ENCODE measurements around the gene C14orf132.

Gene C14orf132

DNA sequence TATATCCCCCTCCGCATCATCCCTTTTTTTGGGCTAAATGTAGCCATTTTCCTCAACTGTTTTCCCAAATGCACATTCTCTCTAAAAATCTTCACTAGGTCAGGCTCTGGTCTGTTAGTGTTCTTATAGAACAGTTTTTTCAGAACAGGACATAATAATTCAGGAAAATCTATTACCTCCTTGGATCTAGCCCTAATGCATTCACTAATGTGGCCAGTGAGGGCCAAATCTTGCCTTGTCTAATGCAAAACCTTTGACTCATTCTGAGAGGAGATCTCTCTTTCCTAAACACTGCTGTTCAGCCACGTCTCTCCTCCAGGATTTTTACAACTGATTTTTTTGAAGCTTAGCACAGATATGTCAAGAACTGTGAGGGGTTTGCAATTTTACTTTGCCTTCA is 15.5 kb downstream of the C14orf132 start:
- TF ChIP-seq, protein P1, sequence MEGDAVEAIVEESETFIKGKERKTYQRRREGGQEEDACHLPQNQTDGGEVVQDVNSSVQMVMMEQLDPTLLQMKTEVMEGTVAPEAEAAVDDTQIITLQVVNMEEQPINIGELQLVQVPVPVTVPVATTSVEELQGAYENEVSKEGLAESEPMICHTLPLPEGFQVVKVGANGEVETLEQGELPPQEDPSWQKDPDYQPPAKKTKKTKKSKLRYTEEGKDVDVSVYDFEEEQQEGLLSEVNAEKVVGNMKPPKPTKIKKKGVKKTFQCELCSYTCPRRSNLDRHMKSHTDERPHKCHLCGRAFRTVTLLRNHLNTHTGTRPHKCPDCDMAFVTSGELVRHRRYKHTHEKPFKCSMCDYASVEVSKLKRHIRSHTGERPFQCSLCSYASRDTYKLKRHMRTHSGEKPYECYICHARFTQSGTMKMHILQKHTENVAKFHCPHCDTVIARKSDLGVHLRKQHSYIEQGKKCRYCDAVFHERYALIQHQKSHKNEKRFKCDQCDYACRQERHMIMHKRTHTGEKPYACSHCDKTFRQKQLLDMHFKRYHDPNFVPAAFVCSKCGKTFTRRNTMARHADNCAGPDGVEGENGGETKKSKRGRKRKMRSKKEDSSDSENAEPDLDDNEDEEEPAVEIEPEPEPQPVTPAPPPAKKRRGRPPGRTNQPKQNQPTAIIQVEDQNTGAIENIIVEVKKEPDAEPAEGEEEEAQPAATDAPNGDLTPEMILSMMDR (IDR thresholded peaks at IDR 0.05; ENCODE audit: low read depth, low read length, missing control alignments), result no peak
- DNase-seq (ENCODE audit: extremely low read depth, low read depth), result no peak
- no peak overlapping the region for H3K4me3 ChIP-seq (replicated peaks; ENCODE audit: low read depth, low read length)

DNA sequence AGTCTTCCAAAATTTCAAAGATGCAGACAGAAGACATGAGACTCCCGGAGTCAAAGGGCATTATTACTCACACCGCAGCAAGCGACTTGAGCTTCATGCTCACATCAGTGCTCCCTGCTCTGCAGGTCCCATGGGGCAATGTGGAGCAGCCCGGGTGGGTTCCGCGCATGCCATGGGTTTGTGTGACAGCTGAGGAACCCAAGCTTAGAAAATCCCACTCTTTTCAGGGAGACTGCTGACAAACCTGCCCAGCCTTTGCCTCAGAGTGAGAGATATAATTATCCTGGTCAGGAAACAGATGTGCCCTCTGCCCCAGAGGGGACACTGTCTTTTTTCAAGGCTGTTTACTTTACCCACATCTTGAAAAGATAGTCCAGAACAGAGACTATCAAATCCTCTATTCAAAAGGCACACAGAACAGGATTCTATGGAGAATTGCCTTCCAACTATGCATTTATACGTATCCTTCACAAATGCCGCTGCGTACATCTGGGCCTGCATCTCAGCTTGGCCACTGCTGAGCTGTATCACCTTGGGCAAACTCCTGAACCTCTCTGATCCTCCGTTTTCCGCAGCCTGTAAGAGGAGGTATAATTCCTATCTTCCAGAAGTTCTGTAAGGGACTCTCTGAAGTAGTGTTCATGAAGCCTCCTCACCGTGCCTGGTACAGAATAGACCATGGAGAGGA is 16.0 kb downstream of the C14orf132 start:
- no peak overlapping the region for H3K4me3 ChIP-seq (replicated peaks; ENCODE audit: low read depth, low read length)
- TF ChIP-seq, protein P1 (IDR thresholded peaks at IDR 0.05; ENCODE audit: low read depth, low read length, missing control alignments), result no peak
- DNase-seq (ENCODE audit: extremely low read depth, low read depth), result no peak

DNA sequence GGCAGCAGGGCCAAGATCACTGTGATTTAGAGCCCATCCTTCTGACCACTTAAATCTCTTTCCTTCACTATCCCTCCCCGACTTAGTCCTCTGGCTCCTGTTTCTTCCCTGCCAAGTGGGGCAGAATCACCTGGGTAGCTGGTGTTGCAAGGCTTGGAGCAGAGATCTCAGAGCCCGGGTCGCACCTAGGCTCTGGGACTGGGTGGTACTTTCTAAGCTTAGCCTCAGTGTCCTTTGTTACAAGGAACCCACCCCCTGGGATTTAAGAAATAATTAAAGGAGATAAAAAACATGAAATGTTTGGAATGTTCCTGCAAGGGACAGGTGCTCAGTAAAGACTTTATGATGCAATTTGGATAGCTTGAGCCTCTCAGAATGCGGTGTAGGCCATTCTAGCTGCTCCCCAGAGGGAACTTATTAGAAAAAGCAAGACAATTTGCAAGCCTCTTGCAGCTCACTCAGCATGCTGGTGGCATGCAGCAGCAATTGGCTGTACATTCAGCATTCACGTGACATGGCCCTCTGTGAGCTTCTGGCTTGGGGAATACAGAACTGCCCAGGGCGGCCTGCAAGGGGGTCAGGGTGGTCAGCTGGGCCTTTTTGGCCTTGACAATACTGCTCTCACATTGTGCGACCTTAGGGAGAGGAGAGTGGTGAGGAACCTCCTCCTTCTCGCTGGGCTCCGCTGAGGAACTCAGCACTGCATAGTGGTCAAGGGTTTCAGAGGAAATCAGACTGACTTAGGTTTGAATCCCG is 16.8 kb downstream of the C14orf132 start:
- TF ChIP-seq, protein P1 (IDR thresholded peaks at IDR 0.05; ENCODE audit: low read depth, low read length, missing control alignments), result no peak
- no peak for DNase-seq (ENCODE audit: extremely low read depth, low read depth)
- no peak overlapping the region for H3K4me3 ChIP-seq (replicated peaks; ENCODE audit: low read depth, low read length)

DNA sequence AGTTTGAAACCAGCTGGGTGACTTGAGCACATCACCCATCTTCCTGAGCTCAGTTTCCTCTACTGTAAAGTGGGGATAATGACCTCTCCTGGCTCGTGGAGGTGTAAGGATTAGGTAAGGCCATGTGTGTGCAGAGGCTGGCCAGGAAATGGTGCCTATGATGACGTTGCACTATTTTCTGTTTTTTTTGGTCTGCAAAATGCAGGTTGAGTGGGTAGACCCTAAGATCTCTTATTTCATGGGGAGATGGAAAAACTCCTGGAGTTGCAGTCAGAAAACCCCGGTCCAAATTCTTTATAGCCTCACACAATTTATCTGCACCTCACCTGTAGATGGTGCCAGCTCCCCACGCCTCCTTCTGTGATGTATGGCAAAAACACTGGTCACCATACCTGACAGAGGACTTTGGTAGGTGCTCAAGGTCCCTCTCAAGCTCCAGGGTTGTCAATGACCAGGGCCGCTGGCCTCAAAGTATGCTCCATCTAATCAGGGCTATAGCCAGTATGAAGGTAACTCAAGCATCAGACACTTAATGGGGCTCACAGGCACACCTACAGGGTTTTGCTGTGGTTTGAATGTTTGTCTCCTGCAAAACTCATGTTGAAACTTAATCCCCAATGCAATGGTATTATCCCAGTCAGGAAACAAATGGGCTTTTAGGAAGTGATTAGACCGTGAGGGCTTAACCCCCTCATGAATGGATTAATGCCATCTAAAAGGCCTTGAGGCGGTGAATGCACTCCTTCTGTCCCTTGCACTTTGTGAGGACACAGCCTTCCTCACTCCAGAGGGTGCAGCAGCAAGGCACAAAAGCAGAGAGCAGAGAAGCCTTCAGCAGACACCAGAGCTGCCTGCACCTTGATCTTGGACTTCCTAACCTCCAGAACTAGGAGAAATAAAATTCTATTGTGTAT is 17.6 kb downstream of the C14orf132 start:
- DNase-seq (ENCODE audit: extremely low read depth, low read depth), result no peak
- TF ChIP-seq, protein P1 (IDR thresholded peaks at IDR 0.05; ENCODE audit: low read depth, low read length, missing control alignments), result no peak
- H3K4me3 ChIP-seq (replicated peaks; ENCODE audit: low read depth, low read length), result no peak overlapping the region

DNA sequence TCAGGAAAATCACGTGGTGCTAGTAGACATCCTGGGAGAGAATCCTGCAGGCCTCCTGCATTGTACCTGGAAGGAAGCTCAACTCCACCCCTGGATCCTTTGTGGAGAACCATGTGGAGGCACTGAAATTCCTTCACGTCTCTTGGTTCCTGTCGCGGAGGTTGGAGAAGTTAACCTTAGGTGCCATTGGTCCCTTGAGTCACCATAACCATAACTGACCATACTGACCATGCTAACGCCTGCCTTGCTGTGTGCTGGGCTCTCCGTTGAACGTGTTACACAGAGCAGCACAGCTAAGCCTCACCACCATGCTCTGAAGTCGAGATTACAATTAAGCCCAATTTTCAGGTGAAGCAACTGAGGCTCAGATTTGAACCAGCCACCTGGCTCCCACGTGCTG is 18.6 kb downstream of the C14orf132 start:
- TF ChIP-seq, protein P1 (IDR thresholded peaks at IDR 0.05; ENCODE audit: low read depth, low read length, missing control alignments), result no peak
- DNase-seq (ENCODE audit: extremely low read depth, low read depth), result no peak

DNA sequence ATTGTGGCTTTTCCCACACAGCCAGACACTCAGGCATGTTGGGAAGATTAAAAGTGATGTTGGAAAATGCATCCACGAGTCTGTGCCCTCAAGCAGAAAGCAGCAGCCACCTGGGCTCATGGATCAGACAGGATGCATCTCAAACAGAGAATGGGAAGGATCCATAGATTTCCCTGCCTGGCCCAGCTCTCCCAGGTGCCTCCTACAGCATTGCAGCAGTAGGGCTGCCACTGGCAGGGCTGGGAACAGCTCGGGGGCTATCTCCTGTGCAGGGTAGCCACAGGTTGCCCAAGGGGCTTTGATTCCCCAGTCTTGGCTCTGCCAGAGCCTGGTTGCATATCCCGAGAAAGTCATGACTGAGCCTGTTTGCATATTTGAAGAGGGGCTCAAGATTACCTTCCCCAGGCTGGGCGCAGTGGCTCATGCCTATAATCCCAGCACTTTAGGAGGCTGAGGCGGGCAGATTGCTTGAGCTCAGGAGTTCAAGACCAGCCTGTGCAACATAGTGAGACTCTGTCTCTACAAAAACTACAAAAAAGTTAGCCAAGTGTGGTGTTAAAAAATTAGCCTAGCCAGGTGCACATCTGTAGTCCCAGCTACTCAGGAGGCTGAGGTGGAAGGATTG is 19.5 kb downstream of the C14orf132 start:
- TF ChIP-seq, protein P1 (IDR thresholded peaks at IDR 0.05; ENCODE audit: low read depth, low read length, missing control alignments), result no peak
- no peak overlapping the region for H3K4me3 ChIP-seq (replicated peaks; ENCODE audit: low read depth, low read length)
- no peak for DNase-seq (ENCODE audit: extremely low read depth, low read depth)

More for the DNA sequence above, 18.6 kb downstream of the C14orf132 start:
- H3K4me3 ChIP-seq (replicated peaks; ENCODE audit: low read depth, low read length), result no peak overlapping the region

All from HFF-Myc (cell line).